GM18526 (cell line): Measurements from ENCODE around the gene DDX20.

Experiments used
- POLR2A ChIP-seq: IDR thresholded peaks from 3 replicates; pipeline ENCODE4 v1.6.1; 2011; ENCODE audit not compliant: insufficient read length; ENCODE audit errors: extremely low read depth

Gene DDX20

GRCh38 chr1:111789666-111790316 lies 34.1 kb downstream of the DDX20 start:
- no peak for TF ChIP-seq POLR2A

GRCh38 chr1:111791776-111792175 lies 36.1 kb downstream of the DDX20 start:
- no peak for TF ChIP-seq POLR2A

- TF ChIP-seq POLR2A, result no peak
Observed at GRCh38 chr1:111792249-111792648, 36.5 kb downstream of the DDX20 start.

- TF ChIP-seq POLR2A, result no peak
Observed at GRCh38 chr1:111793923-111794322, 38.2 kb downstream of the DDX20 start.

GRCh38 chr1:111795401-111795800 lies 39.7 kb downstream of the DDX20 start:
- TF ChIP-seq POLR2A, result no peak

- TF ChIP-seq POLR2A, result no peak
Observed at GRCh38 chr1:111798580-111798979, 42.9 kb downstream of the DDX20 start.

GRCh38 chr1:111801071-111801850 lies 45.6 kb downstream of the DDX20 start:
- no peak for TF ChIP-seq POLR2A

GRCh38 chr1:111802110-111802509 lies 46.4 kb downstream of the DDX20 start:
- TF ChIP-seq POLR2A, result no peak

- TF ChIP-seq POLR2A, result no peak
Observed at GRCh38 chr1:111802984-111803383, 47.3 kb downstream of the DDX20 start.

GRCh38 chr1:111803951-111804350 lies 48.2 kb downstream of the DDX20 start:
- no peak for TF ChIP-seq POLR2A

- no peak for TF ChIP-seq POLR2A
Observed at GRCh38 chr1:111804776-111805175, 49.1 kb downstream of the DDX20 start.

- no peak for TF ChIP-seq POLR2A
Observed at GRCh38 chr1:111805251-111805650, 49.5 kb downstream of the DDX20 start.

GRCh38 chr1:111811891-111812290 lies 56.2 kb downstream of the DDX20 start:
- no peak for TF ChIP-seq POLR2A

GRCh38 chr1:111812306-111812705 lies 56.6 kb downstream of the DDX20 start:
- TF ChIP-seq POLR2A, result no peak

- no peak for TF ChIP-seq POLR2A
Observed at GRCh38 chr1:111813440-111814304, 58.0 kb downstream of the DDX20 start.

- no peak for TF ChIP-seq POLR2A
Observed at GRCh38 chr1:111814305-111814628, 58.6 kb downstream of the DDX20 start.
